ENCODE measurements around the gene TRAPPC4.

DNA sequence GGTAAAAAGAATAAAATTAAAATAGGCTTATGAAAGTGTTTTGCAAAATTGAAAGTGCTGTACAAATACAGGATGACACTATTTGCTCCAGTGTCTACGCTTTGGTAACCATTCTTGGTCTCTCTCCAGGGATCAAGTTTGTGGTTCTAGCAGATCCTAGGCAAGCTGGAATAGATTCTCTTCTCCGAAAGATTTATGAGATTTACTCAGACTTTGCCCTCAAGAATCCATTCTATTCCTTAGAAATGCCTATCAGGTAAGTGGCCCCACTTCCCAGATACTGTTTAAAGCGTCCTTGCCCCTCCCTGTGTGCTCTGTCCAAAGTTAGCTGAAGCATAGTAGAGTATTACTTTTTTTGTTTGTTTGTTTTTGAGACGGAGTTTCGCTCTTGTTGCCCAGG, 3.1 kb downstream of the TRAPPC4 start:
- TF ChIP-seq, protein P1, sequence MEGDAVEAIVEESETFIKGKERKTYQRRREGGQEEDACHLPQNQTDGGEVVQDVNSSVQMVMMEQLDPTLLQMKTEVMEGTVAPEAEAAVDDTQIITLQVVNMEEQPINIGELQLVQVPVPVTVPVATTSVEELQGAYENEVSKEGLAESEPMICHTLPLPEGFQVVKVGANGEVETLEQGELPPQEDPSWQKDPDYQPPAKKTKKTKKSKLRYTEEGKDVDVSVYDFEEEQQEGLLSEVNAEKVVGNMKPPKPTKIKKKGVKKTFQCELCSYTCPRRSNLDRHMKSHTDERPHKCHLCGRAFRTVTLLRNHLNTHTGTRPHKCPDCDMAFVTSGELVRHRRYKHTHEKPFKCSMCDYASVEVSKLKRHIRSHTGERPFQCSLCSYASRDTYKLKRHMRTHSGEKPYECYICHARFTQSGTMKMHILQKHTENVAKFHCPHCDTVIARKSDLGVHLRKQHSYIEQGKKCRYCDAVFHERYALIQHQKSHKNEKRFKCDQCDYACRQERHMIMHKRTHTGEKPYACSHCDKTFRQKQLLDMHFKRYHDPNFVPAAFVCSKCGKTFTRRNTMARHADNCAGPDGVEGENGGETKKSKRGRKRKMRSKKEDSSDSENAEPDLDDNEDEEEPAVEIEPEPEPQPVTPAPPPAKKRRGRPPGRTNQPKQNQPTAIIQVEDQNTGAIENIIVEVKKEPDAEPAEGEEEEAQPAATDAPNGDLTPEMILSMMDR (IDR thresholded peaks at IDR 0.05), result no peak
- TF ChIP-seq POLR2A (IDR thresholded peaks at IDR 0.05) (no peak), POLR2AphosphoS5 (IDR thresholded peaks at IDR 0.05) (no peak)
